HUES64 (cell line): ENCODE data around the gene CYP24A1.

Experiments
- H3K27ac ChIP-seq: 2 replicates; pipeline ENCODE4 v1.7.0; 2013; ENCODE audit warnings: low read depth, low read length, inconsistent platforms
- H3K27me3 ChIP-seq: 2 replicates; pipeline ENCODE4 v1.6.1; 2013; ENCODE audit warnings: mild to moderate bottlenecking, low read length; ENCODE audit not compliant: insufficient read depth
- H3K36me3 ChIP-seq: 2 replicates; pipeline ENCODE4 v1.6.1; 2013; ENCODE audit warnings: mild to moderate bottlenecking, low read length; ENCODE audit not compliant: insufficient read depth
- H3K4me1 ChIP-seq: 2 replicates; pipeline ENCODE4 v1.6.1; 2013; ENCODE audit warnings: mild to moderate bottlenecking, low read length, moderate library complexity; ENCODE audit not compliant: insufficient read depth
- H3K4me3 ChIP-seq: 2 replicates; pipeline ENCODE4 v1.5.1; 2013; ENCODE audit warnings: mild to moderate bottlenecking, low read length, moderate library complexity
- H3K9ac ChIP-seq: 2 replicates; pipeline ENCODE4 v1.6.1; 2013; ENCODE audit warnings: mild to moderate bottlenecking, low read depth, low read length
- H3K9me3 ChIP-seq: 2 replicates; pipeline ENCODE4 v1.6.1; 2013; ENCODE audit warnings: low read depth, low read length; ENCODE audit not compliant: insufficient read depth
- WGBS: fragments of 150-250, 120-280 bp; methylation state at CpG from one replicate; pipeline ENCODE4 v1.1.7; 2013; ENCODE audit warnings: missing lambda C conversion rate; 5-methylcytosine and 5-hydroxymethylcytosine counted together

Gene CYP24A1

GRCh38 chr20:54153847-54154246 is 19.9 kb downstream of the CYP24A1 start:
- H3K27me3 ChIP-seq, result no peaks in the 10 kb centered on the region
- 85% methylated on average over 1 of the region's 1 CpG for WGBS
- no peak overlapping the region for H3K9ac ChIP-seq
- H3K36me3 ChIP-seq, result no peaks in the 10 kb centered on the region
- H3K9me3 ChIP-seq, result no peaks in the 10 kb centered on the region
- H3K27ac ChIP-seq, result no peak overlapping the region
- H3K4me3 ChIP-seq, result no peak overlapping the region
- H3K4me1 ChIP-seq, result no peaks in the 10 kb centered on the region

GRCh38 chr20:54153041-54153327 is 20.8 kb downstream of the CYP24A1 start:
- no peaks in the 10 kb centered on the region for H3K9me3 ChIP-seq
- H3K4me3 ChIP-seq, result no peak overlapping the region
- H3K27ac ChIP-seq, result no peak overlapping the region
- WGBS, result 86% methylated on average over 1 of the region's 2 CpGs
- H3K9ac ChIP-seq, result no peak overlapping the region
- H3K4me1 ChIP-seq, result no peaks in the 10 kb centered on the region
- H3K27me3 ChIP-seq, result no peaks in the 10 kb centered on the region
- no peaks in the 10 kb centered on the region for H3K36me3 ChIP-seq

GRCh38 chr20:54152227-54153040 is 21.4 kb downstream of the CYP24A1 start:
- no peak overlapping the region for H3K4me3 ChIP-seq
- H3K36me3 ChIP-seq, result no peaks in the 10 kb centered on the region
- WGBS, result 89% methylated on average over 10 of the region's 10 CpGs
- H3K9me3 ChIP-seq, result no peaks in the 10 kb centered on the region
- H3K27me3 ChIP-seq, result no peaks in the 10 kb centered on the region
- H3K27ac ChIP-seq, result no peak overlapping the region
- no peak overlapping the region for H3K9ac ChIP-seq
- H3K4me1 ChIP-seq, result no peaks in the 10 kb centered on the region

GRCh38 chr20:54151511-54152226 is 22.1 kb downstream of the CYP24A1 start:
- Histone ChIP-seq H3K36me3 (no peaks in the 10 kb centered on the region), H3K9me3 (no peaks in the 10 kb centered on the region), H3K4me1 (no peaks in the 10 kb centered on the region), H3K9ac (no peak overlapping the region), H3K27me3 (no peaks in the 10 kb centered on the region), H3K27ac (no peak overlapping the region), H3K4me3 (no peak overlapping the region)
- WGBS, result 95% methylated on average over 12 of the region's 12 CpGs

- Histone ChIP-seq H3K4me1 (no peaks in the 10 kb centered on the region), H3K27ac (no peak overlapping the region), H3K9me3 (no peaks in the 10 kb centered on the region), H3K27me3 (no peaks in the 10 kb centered on the region), H3K9ac (no peak overlapping the region), H3K4me3 (no peak overlapping the region), H3K36me3 (no peaks in the 10 kb centered on the region)
- 88% methylated on average over 2 of the region's 2 CpGs for WGBS
These were observed 22.7 kb downstream of the CYP24A1 start for GRCh38 chr20:54151075-54151439.

GRCh38 chr20:54149765-54150264 is 24.0 kb downstream of the CYP24A1 start:
- no peaks in the 10 kb centered on the region for H3K27me3 ChIP-seq
- H3K36me3 ChIP-seq, result no peaks in the 10 kb centered on the region
- H3K4me3 ChIP-seq, result no peak overlapping the region
- no peak overlapping the region for H3K27ac ChIP-seq
- no peak overlapping the region for H3K9ac ChIP-seq
- WGBS, result 92% methylated on average over 6 of the region's 7 CpGs
- no peaks in the 10 kb centered on the region for H3K4me1 ChIP-seq
- no peaks in the 10 kb centered on the region for H3K9me3 ChIP-seq

- H3K4me1 ChIP-seq, result no peaks in the 10 kb centered on the region
- H3K36me3 ChIP-seq, result no peaks in the 10 kb centered on the region
- H3K4me3 ChIP-seq, result no peak overlapping the region
- H3K9me3 ChIP-seq, result no peaks in the 10 kb centered on the region
- no peaks in the 10 kb centered on the region for H3K27me3 ChIP-seq
- WGBS, result 77% methylated on average over 7 of the region's 7 CpGs
- no peak overlapping the region for H3K9ac ChIP-seq
- no peak overlapping the region for H3K27ac ChIP-seq
These were observed 24.6 kb downstream of the CYP24A1 start for GRCh38 chr20:54148947-54149764.

GRCh38 chr20:54146672-54147071 is 27.1 kb downstream of the CYP24A1 start:
- Histone ChIP-seq H3K4me3 (no peak overlapping the region), H3K27me3 (no peaks in the 10 kb centered on the region), H3K36me3 (no peaks in the 10 kb centered on the region), H3K4me1 (no peaks in the 10 kb centered on the region), H3K27ac (no peak overlapping the region), H3K9ac (no peak overlapping the region), H3K9me3 (peaks cover 3% of the 10 kb centered on the region; the same call in 1 of the 2 replicates)
- 87% methylated on average over 1 of the region's 1 CpG for WGBS

- Histone ChIP-seq H3K36me3 (no peaks in the 10 kb centered on the region), H3K4me3 (no peak overlapping the region), H3K9me3 (peaks cover 5% of the 10 kb centered on the region; the same call in 1 of the 2 replicates), H3K27ac (no peak overlapping the region), H3K9ac (no peak overlapping the region), H3K27me3 (no peaks in the 10 kb centered on the region), H3K4me1 (no peaks in the 10 kb centered on the region)
- 97% methylated on average over 5 of the region's 6 CpGs for WGBS
These were observed 28.9 kb downstream of the CYP24A1 start for GRCh38 chr20:54144847-54145414.

- Histone ChIP-seq H3K27me3 (no peaks in the 10 kb centered on the region), H3K36me3 (no peaks in the 10 kb centered on the region), H3K9me3 (peaks cover 5% of the 10 kb centered on the region; the same call in 1 of the 2 replicates), H3K9ac (no peak overlapping the region), H3K27ac (no peak overlapping the region), H3K4me1 (no peaks in the 10 kb centered on the region), H3K4me3 (no peak overlapping the region)
- 94% methylated on average over 4 of the region's 6 CpGs for WGBS
These were observed 32.7 kb downstream of the CYP24A1 start for GRCh38 chr20:54140927-54141566.
